NCI-H128 (cell line): ENCODE data around the gene SPTBN4.
"Not testable (repeated sequence)": the region's sequence is repeated elsewhere in the genome, so short reads cannot be mapped to it uniquely, and the experiment has no call there.

Source experiments
- DNase-seq: peaks from one replicate; lab custom pipeline; 2025; ENCODE audit not compliant: unreplicated experiment; lab: John Stamatoyannopoulos, UW

SPTBN4 gene

DNA sequence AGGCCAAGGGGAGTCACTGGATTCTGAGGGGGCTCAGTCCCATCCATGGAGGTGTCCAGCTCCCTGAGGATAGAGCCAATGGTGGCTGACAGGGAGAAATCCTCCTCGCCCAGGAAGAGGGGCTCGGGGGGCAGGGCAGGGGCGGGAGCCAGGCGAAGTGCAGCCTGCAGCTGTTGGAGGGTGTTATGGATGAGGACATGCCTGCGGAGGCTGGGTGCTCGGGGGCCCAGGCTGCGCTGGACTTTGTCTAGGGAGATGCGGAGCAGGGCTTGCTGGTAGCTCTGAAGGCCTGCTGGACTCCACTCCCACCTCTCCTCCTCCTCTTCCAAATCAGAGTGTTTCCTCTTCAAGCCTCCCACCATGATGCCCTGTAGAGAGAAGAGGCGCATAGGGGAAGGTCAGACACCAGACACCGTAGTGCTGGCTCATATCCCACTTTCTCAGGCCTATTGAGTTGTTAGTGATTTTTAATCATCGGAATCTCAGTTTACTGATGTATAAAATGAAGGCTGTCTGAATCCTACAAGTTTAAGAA, 25.0 kb upstream of the SPTBN4 start:
- DNase-seq, result no peak

DNA sequence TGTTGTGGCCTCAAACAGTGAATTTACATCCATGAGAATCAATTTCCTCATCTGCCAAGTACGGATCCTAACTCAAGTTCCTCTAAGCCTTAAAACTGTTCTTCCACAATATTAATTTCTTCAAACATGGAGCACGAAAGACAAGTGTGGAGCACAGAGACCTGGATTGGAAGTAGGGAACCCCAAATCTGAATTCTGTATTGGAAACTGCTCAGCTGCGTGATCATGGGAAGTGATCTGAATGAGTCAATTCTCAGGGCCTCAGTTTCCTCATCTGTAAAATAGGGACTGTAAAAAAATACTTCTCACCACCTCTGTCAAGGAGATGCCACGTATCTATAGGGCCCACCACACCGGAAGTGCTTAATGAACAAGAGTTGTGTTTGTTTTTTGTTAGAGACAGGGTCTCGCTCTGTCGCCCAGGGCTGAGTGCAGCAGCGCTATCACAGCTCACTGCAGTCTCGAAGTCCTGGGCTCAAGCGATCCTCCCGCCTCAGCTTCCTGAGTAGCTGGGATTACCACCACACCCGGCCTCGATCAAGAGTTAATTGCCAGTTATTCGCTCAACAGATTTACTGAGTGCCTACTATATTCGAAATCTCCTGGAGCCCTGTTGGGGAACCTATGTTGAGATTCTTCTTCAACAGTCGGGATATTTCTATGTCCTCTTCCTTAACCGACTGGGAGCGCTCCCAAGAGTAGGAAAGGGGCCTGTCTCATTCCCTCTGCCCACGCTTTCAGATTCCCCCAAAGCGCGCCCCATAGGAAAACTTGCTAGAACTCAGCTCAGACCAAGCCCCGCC, 24.3 kb upstream of the SPTBN4 start:
- no peak for DNase-seq

- DNase-seq, result peak; percentile 98
Observed at GRCh38 chr19:40443131-40443999, 23.4 kb upstream of the SPTBN4 start.

DNA sequence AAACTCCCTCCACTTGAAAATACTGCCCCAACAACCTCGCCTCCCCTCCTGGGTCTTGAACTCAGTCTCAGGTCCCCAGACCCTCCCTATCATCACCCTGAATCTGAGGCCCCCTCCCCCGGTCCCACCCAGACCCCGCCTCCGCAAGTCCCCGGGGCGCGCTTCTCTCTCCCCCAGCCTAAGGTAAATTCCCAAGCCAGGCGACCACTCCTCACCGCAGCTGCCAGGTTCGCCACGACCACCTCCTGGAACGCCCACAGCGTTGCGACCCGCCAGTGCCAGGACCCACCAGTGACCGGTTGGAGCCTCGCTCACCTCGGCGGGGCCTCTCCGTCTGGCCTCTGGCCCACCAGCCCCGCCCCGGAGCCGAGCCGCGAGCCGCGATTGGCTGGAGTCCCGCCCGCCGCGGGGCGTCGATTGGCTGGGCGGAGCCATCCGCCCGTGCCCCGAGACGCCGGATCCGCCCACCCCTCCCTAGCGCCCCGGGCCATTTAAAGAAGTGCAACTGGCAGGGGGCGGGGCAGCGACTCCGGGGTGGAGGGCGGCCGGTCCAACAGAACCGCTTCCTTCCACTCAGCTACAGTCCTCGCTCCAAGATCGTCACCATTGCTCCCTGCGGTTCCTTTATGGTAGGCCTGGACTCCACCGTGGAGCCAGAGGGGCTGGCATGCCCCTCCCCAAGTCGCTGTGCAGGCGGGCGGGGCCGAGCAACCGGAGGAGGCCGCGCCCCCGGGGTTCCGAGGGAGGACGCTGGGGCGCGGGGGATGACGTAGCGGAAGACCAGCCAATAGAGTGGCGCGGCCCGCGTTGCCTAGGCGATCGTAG, 22.6 kb upstream of the SPTBN4 start, which contains the start of gene SERTAD3:
Gene SERTAD3, minus strand, starts transcription at position 336 of the 825 bp plus-strand sequence. CDS start 2,255 bp downstream, outside the sequence.
- DNase-seq, result peak; percentile 91

GRCh38 chr19:40444825-40445312, 21.9 kb upstream of the SPTBN4 start:
- DNase-seq, result no peak

DNA sequence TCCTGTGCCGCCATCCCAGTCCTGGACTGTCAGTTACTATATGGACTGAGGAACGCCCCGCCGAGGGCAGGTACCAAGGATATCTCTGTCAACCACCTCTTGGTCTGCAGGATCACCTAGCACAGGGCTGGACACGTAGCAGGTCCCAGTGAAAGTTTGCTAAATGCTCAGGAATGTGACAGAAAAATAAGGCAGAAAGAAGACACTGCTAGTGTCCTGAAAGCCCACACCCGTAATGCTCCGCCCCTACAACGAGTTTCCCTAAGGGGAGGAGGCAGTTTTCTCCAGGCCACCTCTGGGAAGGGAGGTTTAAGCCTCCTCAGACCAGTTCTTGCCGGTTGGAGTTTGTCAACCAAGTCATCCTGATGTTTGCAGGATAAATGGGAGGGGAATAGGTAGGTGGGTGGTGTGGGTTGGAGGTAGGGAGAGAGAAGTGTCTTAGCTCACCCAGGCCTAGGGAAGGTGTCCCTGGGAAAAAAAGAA, 21.0 kb upstream of the SPTBN4 start:
- DNase-seq, result no peak

GRCh38 chr19:40446263-40446784, 20.5 kb upstream of the SPTBN4 start:
- no peak for DNase-seq

DNA sequence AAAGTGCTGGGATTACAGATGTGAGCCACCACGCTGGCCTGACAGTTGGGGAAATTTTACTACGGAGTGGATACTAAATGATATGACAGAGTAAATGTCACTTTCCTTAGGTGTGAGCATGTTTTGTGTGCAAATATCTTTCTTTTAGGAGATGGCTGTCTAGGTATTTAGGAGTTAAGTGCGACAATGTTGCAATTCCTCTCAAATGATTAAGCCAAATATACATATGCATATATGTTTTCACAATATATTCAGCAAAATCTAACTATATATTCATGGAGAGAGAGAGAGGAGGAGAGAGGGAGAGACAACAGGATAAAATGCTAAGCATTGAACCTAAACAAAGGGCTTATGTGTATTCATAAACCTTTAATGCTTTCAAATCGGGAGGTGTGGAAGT, 17.3 kb upstream of the SPTBN4 start:
- DNase-seq, result no peak

DNA sequence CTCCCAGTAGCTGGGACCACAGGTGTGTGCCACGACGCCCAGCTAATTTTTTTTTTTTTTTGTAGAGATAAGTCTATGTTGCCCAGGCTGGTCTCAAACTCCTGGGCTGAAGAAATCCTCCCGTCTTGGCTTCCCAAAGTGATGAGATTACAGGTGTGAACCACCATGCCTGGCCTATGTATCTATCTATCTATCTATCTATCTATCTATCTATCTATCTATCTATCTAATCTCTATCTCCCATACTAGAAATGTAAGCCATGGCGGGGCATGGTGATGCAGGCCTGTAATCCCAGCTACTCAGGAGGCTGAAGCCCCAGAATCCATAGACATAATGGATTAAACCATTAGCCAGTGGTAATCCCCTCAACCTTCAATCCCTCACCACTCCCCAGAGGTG, 16.1 kb upstream of the SPTBN4 start:
- DNase-seq, result no peak

DNA sequence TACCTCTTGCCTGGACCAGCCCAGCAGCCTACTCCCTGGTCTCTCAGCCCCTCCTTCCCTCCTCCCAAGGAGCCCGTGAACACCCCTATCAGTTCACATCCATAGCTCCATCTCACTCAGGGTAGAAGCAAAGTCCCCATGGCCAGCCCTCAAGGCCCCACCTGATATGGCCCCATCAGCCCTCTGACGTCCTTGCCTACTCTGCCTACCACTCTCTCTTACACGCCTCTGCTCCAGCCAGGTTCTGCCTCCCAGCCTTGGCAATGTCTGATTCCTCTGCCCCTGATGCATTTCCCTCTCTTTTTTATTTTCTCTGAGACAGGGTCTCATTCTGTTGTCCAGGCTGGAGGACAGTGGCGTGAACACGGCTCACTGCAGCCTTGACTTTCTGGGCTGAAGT, 14.8 kb upstream of the SPTBN4 start:
- DNase-seq, result no peak

DNA sequence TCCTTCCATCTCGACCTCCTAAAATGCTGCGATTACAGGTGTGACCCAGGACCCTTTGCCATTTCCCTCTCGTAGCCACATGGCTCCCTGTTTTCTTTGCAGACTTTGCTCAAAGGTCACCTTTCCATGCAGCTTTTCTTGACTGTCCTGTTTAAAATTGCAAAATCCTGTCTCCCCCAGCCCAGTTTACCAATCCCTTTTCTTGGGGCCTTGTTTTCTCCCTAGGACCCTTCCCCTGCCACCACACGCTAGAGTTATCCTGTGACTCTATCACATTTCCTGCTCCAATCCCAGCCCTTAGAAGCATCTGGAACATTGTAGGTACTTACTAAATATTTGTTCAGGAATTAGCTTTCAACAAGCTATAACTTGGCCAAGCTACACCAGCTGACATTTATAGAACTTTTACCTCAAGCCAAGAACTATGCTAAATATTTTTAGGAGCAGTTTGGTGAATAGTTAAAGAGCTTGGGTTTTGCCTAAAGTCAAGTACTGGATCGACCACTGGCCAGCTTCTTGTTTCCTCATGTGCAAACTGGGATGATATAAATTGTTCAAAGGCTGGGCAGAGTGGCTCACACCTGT, 13.6 kb upstream of the SPTBN4 start:
- DNase-seq, result no peak

DNA sequence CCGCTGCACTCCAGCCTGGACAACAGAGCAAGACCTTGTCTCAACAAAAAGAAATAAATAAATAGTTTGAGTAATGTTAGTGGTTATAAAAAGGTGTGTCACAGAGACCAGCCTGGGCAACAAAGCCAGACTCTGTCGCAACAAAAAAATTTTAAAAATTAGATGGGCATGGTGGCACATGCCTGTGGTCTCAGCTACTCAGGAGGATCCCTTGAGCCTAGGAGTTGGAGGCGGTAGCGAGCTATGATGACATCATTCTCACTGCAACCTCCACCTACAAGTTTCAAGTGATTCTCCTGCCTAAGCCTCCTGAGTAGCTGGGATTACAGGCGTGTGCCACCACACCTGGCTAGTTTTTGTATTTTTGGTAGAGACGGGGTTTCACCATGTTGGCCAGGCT, 12.9 kb upstream of the SPTBN4 start:
- not testable (repeated sequence) for DNase-seq

- DNase-seq, result no peak
Observed at GRCh38 chr19:40457048-40457447, 9.8 kb upstream of the SPTBN4 start.

- no peak for DNase-seq
Observed at GRCh38 chr19:40457953-40458596, 8.7 kb upstream of the SPTBN4 start.

DNA sequence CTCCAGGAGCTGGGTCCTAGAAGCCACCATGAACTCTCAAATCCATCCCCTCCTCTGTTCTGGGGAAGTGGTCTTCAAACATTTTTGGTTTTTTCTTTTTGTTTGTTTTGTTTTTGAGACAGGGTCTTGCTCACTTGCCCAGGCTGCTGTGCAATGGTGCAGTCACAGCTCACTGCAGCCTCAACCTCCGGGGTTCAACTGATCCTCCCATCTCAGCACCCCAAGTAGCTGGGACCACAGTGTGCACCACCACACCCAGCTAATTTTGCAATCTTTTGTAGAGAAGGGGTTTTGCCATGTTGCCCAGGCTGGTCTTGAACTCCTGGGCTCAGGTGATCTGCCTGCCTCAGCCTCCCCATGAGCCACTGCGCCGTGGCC, 8.2 kb upstream of the SPTBN4 start:
- no peak for DNase-seq

- DNase-seq, result no peak
Observed at GRCh38 chr19:40460185-40460584, 6.6 kb upstream of the SPTBN4 start.

GRCh38 chr19:40461669-40462221, 5.1 kb upstream of the SPTBN4 start:
- DNase-seq, result no peak

GRCh38 chr19:40463587-40464037, 3.2 kb upstream of the SPTBN4 start:
- not testable (repeated sequence) for DNase-seq
